ENCODE results near the gene DCXR. TPM values are rescaled to one million over a fixed set of nuclear protein-coding genes. Genes with fewer than 3 reads are reported as not detected.

The DCXR gene
- total and polyA plus RNA-seq, 2 of the 4 experiments (the other 2 are of a cell fraction), result 36.6 to 139 TPM

GRCh38 chr17:82000803-82001570 is 36.5 kb downstream of the DCXR start:
- Histone ChIP-seq H3K4me3 (ENCODE audit: insufficient read depth, low read depth, low read length) (no peak overlapping the region), H3K4ac (ENCODE audit: low read depth, low read length) (no peak overlapping the region), H3K27ac (ENCODE audit: insufficient read depth, low read length) (no peak overlapping the region), H4K8ac (ENCODE audit: low read depth in 2 of 2, low read length in 2 of 2) (no peak overlapping the region), H2BK120ac (ENCODE audit: low read depth, low read length) (no peak overlapping the region), H2BK20ac (ENCODE audit: low read depth, low read length) (no peak overlapping the region), H3K56ac (ENCODE audit: extremely low read depth, insufficient read depth, low read length) (no peak overlapping the region), H4K5ac (ENCODE audit: low read depth, low read length) (no peak overlapping the region), H2BK5ac (ENCODE audit: low read depth, low read length, poor library complexity, severe bottlenecking) (no peak overlapping the region), H2AK5ac (ENCODE audit: low read depth, low read length) (no peak overlapping the region), H2AK9ac (replicated peaks; ENCODE audit: low read depth, low read length, poor library complexity) (no peak overlapping the region), H3K9me3 (ENCODE audit: control insufficient read depth, insufficient read depth, low read length) (no peaks in the 10 kb centered on the region), H2AFZ (replicated peaks; ENCODE audit: low read length, poor library complexity) (no peak overlapping the region), H3K4me1 (ENCODE audit: control insufficient read depth, insufficient read depth, low read length) (peaks cover 22% of the 10 kb centered on the region), H3K9me1 (ENCODE audit: insufficient read depth, low read length) (peaks cover 15% of the 10 kb centered on the region), H2BK15ac (ENCODE audit: low read depth, low read length) (no peak overlapping the region), H3K4me2 (ENCODE audit: low read depth, low read length) (no peak overlapping the region), H3K27me3 (ENCODE audit: control insufficient read depth, insufficient read depth, low read length) (no peaks in the 10 kb centered on the region), H3K18ac (ENCODE audit: low read depth, low read length) (no peak overlapping the region), H3K23ac (ENCODE audit: low read depth, low read length) (no peak overlapping the region), H3K9ac (ENCODE audit: low read depth, low read length) (no peak overlapping the region), H3K79me1 (ENCODE audit: low read depth in 1 of 2, low read length in 2 of 2) (peaks cover 11 to 32% of the 10 kb centered on the region in 2 experiments; a peak in 3 of 4 replicates), H3K14ac (replicated peaks; ENCODE audit: low read depth, low read length) (no peak overlapping the region), H4K20me1 (ENCODE audit: insufficient read depth, low read length) (peaks cover 3% of the 10 kb centered on the region; the same call in 1 of the 2 replicates), H3K36me3 (ENCODE audit: control insufficient read depth, insufficient read depth, low read length) (peaks cover 6% of the 10 kb centered on the region; the same call in 1 of the 2 replicates), H4K91ac (ENCODE audit: insufficient read depth, low read depth, low read length) (no peak overlapping the region)
- BruUV-seq (replicated peaks), result no TSS peak
- 73% methylated on average over 20 of the region's 32 CpGs; no CpG with 5 or more reads in 1 of the 2 experiments for WGBS, 2 experiments (ENCODE audit: extremely low coverage in 2 of 2, insufficient read length in 1 of 2)
- in situ Hi-C loops (cut with MboI; ENCODE audit: low sequenced_read_pairs) (no loop called here), dilution Hi-C loops (cut with HindIII; ENCODE audit: low sequenced_read_pairs, unreplicated experiment) (no loop called here), intact Hi-C loops (cut with micrococcal nuclease) (no loop called here)
- ChIA-PET CTCF (no interaction called here), POLR2A (ENCODE audit: unreplicated experiment) (no interaction called here)
- DNase-seq (no peak), ATAC-seq (ENCODE audit: low read depth) (no peak)
- TF ChIP-seq RCOR1 (IDR thresholded peaks at IDR 0.05; ENCODE audit: insufficient replicate concordance, low read length) (no peak), CEBPB (IDR thresholded peaks at IDR 0.05; ENCODE audit: low read depth, low read length) (no peak), POLR2A (IDR thresholded peaks at IDR 0.05; ENCODE audit: low read depth, low read length) (no peak), BHLHE40 (IDR thresholded peaks at IDR 0.05; ENCODE audit: low read depth, low read length) (no peak), CHD1 (IDR thresholded peaks at IDR 0.05; ENCODE audit: low read depth, low read length) (no peak), MXI1 (IDR thresholded peaks at IDR 0.05; ENCODE audit: borderline replicate concordance, low read depth, low read length) (no peak), MAZ (IDR thresholded peaks at IDR 0.05; ENCODE audit: borderline replicate concordance, low read depth, low read length) (no peak), RAD21 (IDR thresholded peaks at IDR 0.05; ENCODE audit: low read length) (no peak), RFX5 (IDR thresholded peaks at IDR 0.05; ENCODE audit: low read depth, low read length) (no peak), MAFK (IDR thresholded peaks at IDR 0.05; ENCODE audit: low read depth, low read length) (no peak), SMC3 (IDR thresholded peaks at IDR 0.05; ENCODE audit: low read depth, low read length) (no peak), FOS (IDR thresholded peaks at IDR 0.05; ENCODE audit: low read depth, low read length) (no peak), NFE2L2 (IDR thresholded peaks at IDR 0.05; ENCODE audit: low read depth, low read length) (no peak)
- TF ChIP-seq, protein P1, sequence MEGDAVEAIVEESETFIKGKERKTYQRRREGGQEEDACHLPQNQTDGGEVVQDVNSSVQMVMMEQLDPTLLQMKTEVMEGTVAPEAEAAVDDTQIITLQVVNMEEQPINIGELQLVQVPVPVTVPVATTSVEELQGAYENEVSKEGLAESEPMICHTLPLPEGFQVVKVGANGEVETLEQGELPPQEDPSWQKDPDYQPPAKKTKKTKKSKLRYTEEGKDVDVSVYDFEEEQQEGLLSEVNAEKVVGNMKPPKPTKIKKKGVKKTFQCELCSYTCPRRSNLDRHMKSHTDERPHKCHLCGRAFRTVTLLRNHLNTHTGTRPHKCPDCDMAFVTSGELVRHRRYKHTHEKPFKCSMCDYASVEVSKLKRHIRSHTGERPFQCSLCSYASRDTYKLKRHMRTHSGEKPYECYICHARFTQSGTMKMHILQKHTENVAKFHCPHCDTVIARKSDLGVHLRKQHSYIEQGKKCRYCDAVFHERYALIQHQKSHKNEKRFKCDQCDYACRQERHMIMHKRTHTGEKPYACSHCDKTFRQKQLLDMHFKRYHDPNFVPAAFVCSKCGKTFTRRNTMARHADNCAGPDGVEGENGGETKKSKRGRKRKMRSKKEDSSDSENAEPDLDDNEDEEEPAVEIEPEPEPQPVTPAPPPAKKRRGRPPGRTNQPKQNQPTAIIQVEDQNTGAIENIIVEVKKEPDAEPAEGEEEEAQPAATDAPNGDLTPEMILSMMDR (conservative IDR thresholded peaks at IDR 0.05; ENCODE audit: low read depth, low read length), result no peak
- TF ChIP-seq, protein P2, sequence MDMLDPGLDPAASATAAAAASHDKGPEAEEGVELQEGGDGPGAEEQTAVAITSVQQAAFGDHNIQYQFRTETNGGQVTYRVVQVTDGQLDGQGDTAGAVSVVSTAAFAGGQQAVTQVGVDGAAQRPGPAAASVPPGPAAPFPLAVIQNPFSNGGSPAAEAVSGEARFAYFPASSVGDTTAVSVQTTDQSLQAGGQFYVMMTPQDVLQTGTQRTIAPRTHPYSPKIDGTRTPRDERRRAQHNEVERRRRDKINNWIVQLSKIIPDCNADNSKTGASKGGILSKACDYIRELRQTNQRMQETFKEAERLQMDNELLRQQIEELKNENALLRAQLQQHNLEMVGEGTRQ (IDR thresholded peaks at IDR 0.05; ENCODE audit: low read depth, low read length), result no peak
- TF ChIP-seq, protein P3, sequence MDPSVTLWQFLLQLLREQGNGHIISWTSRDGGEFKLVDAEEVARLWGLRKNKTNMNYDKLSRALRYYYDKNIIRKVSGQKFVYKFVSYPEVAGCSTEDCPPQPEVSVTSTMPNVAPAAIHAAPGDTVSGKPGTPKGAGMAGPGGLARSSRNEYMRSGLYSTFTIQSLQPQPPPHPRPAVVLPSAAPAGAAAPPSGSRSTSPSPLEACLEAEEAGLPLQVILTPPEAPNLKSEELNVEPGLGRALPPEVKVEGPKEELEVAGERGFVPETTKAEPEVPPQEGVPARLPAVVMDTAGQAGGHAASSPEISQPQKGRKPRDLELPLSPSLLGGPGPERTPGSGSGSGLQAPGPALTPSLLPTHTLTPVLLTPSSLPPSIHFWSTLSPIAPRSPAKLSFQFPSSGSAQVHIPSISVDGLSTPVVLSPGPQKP (IDR thresholded peaks at IDR 0.05; ENCODE audit: borderline replicate concordance, low read depth, low read length), result no peak

Measured in IMR-90 (cell line).